Raji (cell line): ENCODE results near the gene RGS19.

Experiments
- POLR2A ChIP-seq: IDR thresholded peaks from 2 replicates; pipeline ENCODE4 v1.6.1; 2011; ENCODE audit warnings: low read depth, low read length, control low read depth; ENCODE audit not compliant: insufficient read depth

The RGS19 gene

GRCh38 chr20:64032706-64033624 lies 46.4 kb downstream of the RGS19 start:
- no peak for TF ChIP-seq POLR2A

DNA sequence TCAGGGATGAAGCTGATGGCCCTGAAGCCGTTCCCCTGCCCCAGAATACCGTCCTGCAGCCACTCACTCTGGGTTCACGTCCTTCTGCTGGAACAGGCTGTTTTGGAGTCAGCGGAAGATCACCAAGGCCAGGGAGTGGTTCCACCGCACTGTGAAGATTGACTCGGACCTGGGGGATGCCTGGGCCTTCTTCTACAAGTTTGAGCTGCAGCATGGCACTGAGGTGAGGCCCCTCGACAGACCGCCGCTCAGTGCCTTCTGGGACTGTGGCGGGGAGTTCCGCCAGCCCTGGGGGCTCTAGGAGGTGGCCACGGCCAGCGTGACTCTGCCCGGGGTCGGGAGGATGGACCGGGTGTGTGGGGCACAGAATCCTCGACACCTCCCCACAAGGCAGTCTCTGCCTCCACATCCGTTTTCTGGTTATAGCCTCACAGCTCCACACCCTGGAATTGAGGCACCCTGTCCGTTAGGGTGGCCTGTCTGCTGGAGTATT lies 47.5 kb downstream of the RGS19 start:
- no peak for TF ChIP-seq POLR2A

DNA sequence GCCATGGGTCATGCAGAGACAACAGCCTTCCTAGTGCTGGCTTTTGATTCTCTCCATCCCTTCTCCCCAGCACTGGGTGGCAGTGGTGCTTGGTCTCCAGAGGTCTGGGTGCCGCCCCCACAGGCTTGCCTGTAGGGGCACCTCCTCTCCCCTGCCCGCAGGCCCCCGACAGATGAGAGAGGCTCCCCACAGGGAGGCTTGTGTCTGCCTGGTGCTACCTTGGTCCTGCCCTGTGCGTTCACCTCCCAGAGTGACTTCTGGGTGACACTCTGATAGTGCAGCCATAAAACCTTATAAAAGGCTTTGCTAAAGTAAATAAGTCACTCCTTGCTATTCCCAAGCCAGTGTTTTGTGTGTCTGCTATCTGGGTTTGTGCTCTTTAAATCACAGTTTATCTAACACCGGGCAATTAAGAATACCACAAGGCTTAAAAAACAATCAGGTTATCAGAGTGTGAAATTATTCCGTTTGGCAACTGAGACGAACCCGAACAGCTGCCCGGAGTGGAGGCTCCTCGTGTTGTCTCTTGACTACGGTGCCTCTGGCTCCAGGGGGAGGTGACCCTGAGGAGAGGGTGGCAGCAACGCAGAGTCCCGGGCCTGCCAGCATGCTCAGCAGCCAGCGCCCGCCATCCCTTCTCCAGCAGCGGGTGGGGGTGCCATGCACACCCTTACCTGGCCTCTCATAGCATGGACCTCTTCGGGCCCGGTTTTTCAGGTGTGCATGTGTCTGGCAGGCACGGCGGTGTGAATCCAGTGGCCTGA lies 48.8 kb downstream of the RGS19 start:
- no peak for TF ChIP-seq POLR2A

GRCh38 chr20:64029293-64030117 lies 49.8 kb downstream of the RGS19 start:
- TF ChIP-seq POLR2A, result no peak

GRCh38 chr20:64027981-64028685 lies 51.2 kb downstream of the RGS19 start:
- TF ChIP-seq POLR2A, result no peak

DNA sequence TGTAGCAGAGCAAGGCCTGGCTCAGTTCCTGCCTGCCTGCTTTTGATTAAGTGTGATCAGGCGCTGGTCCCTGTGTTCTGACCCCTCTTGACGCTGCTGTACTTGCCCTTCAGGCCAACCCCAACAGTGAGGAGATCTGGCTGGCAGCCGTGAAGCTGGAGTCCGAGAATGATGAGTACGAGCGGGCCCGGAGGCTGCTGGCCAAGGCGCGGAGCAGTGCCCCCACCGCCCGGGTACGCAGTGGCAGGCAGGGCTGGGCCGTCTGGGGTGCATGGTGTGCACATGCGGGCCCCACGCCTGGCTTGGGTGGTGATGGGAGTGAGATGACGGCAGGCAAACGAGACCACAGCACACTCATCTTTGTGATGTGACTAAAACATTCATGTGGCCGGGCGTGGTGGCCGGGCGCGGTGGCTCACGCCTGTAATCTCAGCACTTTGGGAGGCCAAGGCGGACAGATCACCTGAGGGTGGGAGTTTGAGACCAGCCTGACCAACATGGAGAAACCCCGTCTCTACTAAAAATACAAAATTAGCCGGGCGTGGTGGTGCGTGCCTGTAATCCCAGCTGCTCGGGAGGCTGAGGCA lies 53.4 kb downstream of the RGS19 start:
- TF ChIP-seq POLR2A, result no peak

DNA sequence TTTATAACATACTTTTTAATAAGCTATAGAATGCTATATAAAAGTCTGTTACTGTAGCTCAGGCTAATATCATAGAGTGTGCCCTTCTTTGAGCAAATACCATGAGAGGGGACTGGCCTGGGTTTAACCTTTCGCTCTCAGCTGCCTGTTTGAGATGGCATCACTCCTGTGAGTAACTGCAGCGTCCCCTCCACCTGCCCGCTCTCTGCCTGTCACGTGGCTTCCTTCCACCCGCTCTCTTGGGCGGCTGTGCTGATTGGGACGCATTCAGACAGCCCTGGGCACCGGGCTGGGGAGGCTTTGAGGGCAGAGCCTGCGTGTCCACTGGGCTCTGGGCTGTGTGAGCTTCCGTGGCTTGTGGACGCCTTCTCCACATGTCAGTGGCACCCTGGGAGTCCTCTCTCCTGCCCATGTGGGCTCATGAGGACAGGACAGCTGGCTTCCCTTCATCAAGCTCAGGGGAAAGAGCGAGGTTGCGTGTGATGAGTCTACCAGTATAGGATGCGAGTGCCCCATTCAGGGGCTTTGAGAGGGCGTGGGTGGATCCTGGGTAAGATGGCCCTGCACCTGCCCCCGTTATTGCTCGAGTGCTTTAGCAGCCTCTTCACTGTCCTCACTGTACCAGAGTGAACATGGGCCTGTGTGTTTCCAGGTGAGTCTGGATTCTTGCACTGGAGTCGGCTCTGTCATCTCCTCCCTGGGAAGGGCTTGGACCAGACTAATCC lies 54.1 kb downstream of the RGS19 start:
- TF ChIP-seq POLR2A, result no peak

- no peak for TF ChIP-seq POLR2A
Measured at GRCh38 chr20:64024141-64024990, 55.0 kb downstream of the RGS19 start.

GRCh38 chr20:64023361-64024140 lies 55.8 kb downstream of the RGS19 start:
- no peak for TF ChIP-seq POLR2A
